Gastroesophageal sphincter (tissue), 4 donors: ENCODE measurements around the gene LTBP3. TPM values are rescaled to one million over a fixed set of nuclear protein-coding genes. Genes with fewer than 3 reads are reported as not detected.
A peak's percentile ranks its signal among the peaks of the same experiment; 100 is the strongest.

Experiments used
- ATAC-seq: fragments of 150-250 bp; one replicate; pipeline ENCODE4 v1.9.1; 2016; ENCODE audit warnings: mild to moderate bottlenecking, moderate library complexity
- H3K27ac ChIP-seq, 4 donors: fragments of 200-600 bp; sonication (generic) in 3 of 4; 1 replicate in 3 of 4; 2 replicates in 1 of 4; pipeline ENCODE4 v1.5.1; 2016 to 2019
- H3K27me3 ChIP-seq: fragments of 200-600 bp; sonication (generic); one replicate; pipeline ENCODE4 v1.5.1; 2019
- H3K36me3 ChIP-seq, 2 donors: fragments of 200-600 bp; sonication (generic); one replicate each; pipeline ENCODE4 v1.5.1; 2019; ENCODE audit warnings: control low read depth in 1 of 2
- H3K4me1 ChIP-seq, 3 donors: fragments of 200-600 bp; sonication (generic); 1 replicate in 2 of 3; 2 replicates in 1 of 3; pipeline ENCODE4 v1.5.1; 2016 to 2019; ENCODE audit warnings: control low read depth in 2 of 3
- H3K4me3 ChIP-seq, 2 donors: fragments of 200-600 bp; sonication (generic); one replicate each; pipeline ENCODE4 v1.5.1; 2019; ENCODE audit warnings: mild to moderate bottlenecking in 1 of 2, moderate library complexity in 1 of 2
- H3K9me3 ChIP-seq, 3 donors: fragments of 200-600 bp; sonication (generic); one replicate each; pipeline ENCODE4 v1.5.1; 2017 to 2019; ENCODE audit warnings: control low read depth in 2 of 3
- CTCF ChIP-seq, 4 experiments: fragments of 200-600 bp in 2 of 4; fragments of 450-650 bp in 2 of 4; sonication (generic) in 1 of 4; IDR thresholded peaks; one replicate each; pipeline ENCODE4 v1.5.1; 2017 to 2019; ENCODE audit warnings: antibody characterized with exemption in 4 of 4, mild to moderate bottlenecking in 2 of 4, moderate library complexity in 2 of 4
- EP300 ChIP-seq: sonication (generic); formaldehyde crosslinking; IDR thresholded peaks from one replicate; pipeline ENCODE4 v1.6.1; 2017; ENCODE audit warnings: antibody characterized with exemption, mild to moderate bottlenecking
- POLR2A ChIP-seq, 2 donors: fragments of 450-650 bp; IDR thresholded peaks; one replicate each; pipeline ENCODE4 v1.6.1; 2017; ENCODE audit warnings: antibody characterized with exemption in 2 of 2, mild to moderate bottlenecking in 2 of 2, moderate library complexity in 1 of 2
- POLR2AphosphoS5 ChIP-seq: sonication (generic); formaldehyde crosslinking; IDR thresholded peaks from one replicate; pipeline ENCODE4 v1.6.1; 2017; ENCODE audit warnings: antibody characterized with exemption
- WGBS, 2 donors: methylation state at CpG; one replicate each; pipeline ENCODE4 v1.1.5; 2018; ENCODE audit warnings: low coverage in 1 of 2; 5-methylcytosine and 5-hydroxymethylcytosine counted together
- total RNA-seq, 4 donors: library from RNA; depleted of rRNA; stranded (reverse); fragments of >200 nt; gene quantifications; one replicate each; pipeline ENCODE4 v1.1.0, GENCODE V29; 2016

The LTBP3 gene
- total RNA-seq, 4 donors from 2014 or later, result 90.6 to 173 (median 139) TPM

DNA sequence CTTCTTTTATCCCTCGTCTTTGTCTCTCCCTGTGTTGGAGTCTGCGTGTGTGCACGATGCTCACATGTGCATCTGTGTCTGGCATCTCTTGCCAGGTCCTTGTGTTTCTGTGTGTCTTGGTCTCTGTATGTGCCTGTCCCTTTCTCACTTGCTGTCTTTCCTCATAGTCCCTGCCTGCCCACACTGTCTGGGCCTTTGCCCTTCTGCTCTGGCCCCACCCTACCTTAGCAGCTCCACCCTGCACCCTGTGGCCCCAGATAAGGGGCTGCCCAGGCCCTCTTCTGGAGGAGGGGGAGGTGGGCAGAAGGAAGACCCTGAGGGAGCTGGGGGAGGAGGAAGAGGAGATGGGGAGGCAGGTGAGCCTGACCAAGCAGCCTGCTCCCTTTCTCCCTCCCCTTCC, 20.5 kb upstream of the LTBP3 start:
- Histone ChIP-seq H3K9me3 (no peaks in the 10 kb centered on the region), H3K36me3 (peaks cover 0 to 57% of the 10 kb centered on the region in 2 donors), H3K27ac (peak overlapping the region in 3 of 4 donors; percentile 98 to 99 (median 98)), H3K4me1 (peaks cover 0 to 89% (median 31%) of the 10 kb centered on the region in 3 donors), H3K4me3 (no peak overlapping the region), H3K27me3 (no peaks in the 10 kb centered on the region)
- TF ChIP-seq EP300 (no peak), POLR2A (IDR thresholded peaks at IDR 0.05) (no peak), POLR2AphosphoS5 (no peak), CTCF (IDR thresholded peaks at IDR 0.05) (no peak)
- ATAC-seq, result no peak
- 12 to 44% methylated on average over 3 of the region's 3 CpGs for WGBS, 2 donors

GRCh38 chr11:65578134-65578533, 20.0 kb upstream of the LTBP3 start:
- 47 to 71% methylated on average over 3 to 5 of the region's 7 CpGs for WGBS, 2 donors
- H3K27me3 ChIP-seq, result no peaks in the 10 kb centered on the region
- H3K9me3 ChIP-seq, result no peaks in the 10 kb centered on the region
- TF ChIP-seq CTCF (IDR thresholded peaks at IDR 0.05) (no peak), POLR2AphosphoS5 (no peak), POLR2A (IDR thresholded peaks at IDR 0.05) (no peak), EP300 (no peak)
- H3K4me1 ChIP-seq, result peaks cover 0 to 89% (median 36%) of the 10 kb centered on the region in 3 donors
- no peak for ATAC-seq
- peak overlapping the region; percentile 78 to 96 for H3K4me3 ChIP-seq
- H3K36me3 ChIP-seq, result peaks cover 0 to 52% of the 10 kb centered on the region in 2 donors
- H3K27ac ChIP-seq, result peak overlapping the region; percentile 96 to 99 (median 98)

- TF ChIP-seq CTCF (IDR thresholded peaks at IDR 0.05), result no peak
- TF ChIP-seq POLR2AphosphoS5, result no peak
- no peak for TF ChIP-seq POLR2A (IDR thresholded peaks at IDR 0.05)
- TF ChIP-seq EP300, result no peak
- Histone ChIP-seq H3K4me1 (peaks cover 0 to 92% (median 38%) of the 10 kb centered on the region in 3 donors), H3K4me3 (peak overlapping the region; percentile 78 to 96), H3K27ac (peak overlapping the region; percentile 96 to 99 (median 98)), H3K36me3 (peaks cover 0 to 48% of the 10 kb centered on the region in 2 donors), H3K9me3 (no peaks in the 10 kb centered on the region), H3K27me3 (no peaks in the 10 kb centered on the region)
- 0% methylated on average over 2 of the region's 8 CpGs; no CpG with 5 or more reads in 1 of the 2 donors for WGBS, 2 donors
- no peak for ATAC-seq
These were observed 19.6 kb upstream of the LTBP3 start for GRCh38 chr11:65577756-65578109.

DNA sequence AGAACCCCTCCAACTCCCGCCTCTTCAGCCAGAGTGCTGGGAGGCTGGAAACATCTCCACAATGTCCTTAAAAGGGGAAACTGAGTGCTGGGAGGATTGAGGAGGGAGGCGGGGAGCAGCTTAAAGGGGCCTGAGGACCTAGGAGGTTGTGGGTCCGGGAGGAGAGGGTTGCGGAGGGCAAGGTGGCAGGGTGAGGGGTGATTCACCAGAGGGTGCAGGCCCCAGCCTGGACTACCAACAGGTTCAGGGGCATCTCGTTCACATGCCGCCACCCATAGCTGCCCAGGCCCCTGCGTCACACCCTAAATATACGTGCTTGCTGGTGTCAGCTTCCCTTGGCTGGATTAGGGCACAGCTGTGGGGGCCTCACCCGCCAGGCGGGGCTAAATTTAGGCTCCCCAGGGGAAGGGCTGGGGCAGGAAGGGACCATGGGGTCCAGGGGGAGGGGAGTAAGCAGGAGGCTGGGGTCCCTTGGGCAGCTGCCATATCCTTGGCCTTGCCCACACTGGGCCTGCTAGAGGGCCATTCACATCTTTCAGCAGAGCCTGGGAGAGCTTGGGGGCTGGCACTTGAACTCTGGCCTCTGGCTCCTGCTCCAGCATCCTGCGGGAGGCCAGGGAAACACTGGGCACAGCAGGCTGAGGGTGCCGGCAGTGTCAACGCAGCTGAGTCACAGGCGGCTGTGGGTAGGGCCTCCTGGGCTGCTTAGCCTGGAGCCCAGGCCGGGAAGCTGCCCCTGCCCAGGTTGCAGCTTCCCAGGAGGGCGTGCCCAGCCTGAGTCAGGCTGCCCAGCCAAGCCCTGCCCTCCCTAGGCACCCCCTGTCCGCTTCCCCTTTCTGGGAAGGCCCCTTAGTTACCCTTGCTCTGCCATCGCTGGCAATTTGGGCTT, 19.0 kb upstream of the LTBP3 start:
- H3K4me1 ChIP-seq, result peaks cover 0 to 94% (median 38%) of the 10 kb centered on the region in 3 donors
- peak; percentile 49 for ATAC-seq

More for the DNA sequence above, 19.0 kb upstream of the LTBP3 start:
- Histone ChIP-seq H3K27me3 (no peaks in the 10 kb centered on the region), H3K27ac (peak overlapping the region; percentile 96 to 99 (median 98)), H3K4me3 (peak overlapping the region; percentile 78 to 96), H3K36me3 (peaks cover 0 to 41% of the 10 kb centered on the region in 2 donors), H3K9me3 (no peaks in the 10 kb centered on the region)
- 60% methylated on average over 3 of the region's 18 CpGs; no CpG with 5 or more reads in 1 of the 2 donors for WGBS, 2 donors
- TF ChIP-seq CTCF (IDR thresholded peaks at IDR 0.05), result peak in 1 of 4 experiments; percentile 4
- peak; percentile 41 for TF ChIP-seq POLR2AphosphoS5
- no peak for TF ChIP-seq EP300
- TF ChIP-seq POLR2A (IDR thresholded peaks at IDR 0.05), result peak; percentile 29 to 53
